ENCODE measurements around the gene ANKS1A. TPM values are rescaled to one million over a fixed set of nuclear protein-coding genes. Genes with fewer than 3 reads are reported as not detected.

Gene ANKS1A
- total and polyA plus RNA-seq, 2 experiments from 2014 or later = 12.1 to 31.9 TPM

GRCh38 chr6:35050757-35051330 is 161.8 kb downstream of the ANKS1A start:
- Histone ChIP-seq H3F3A (replicated peaks; ENCODE audit: low read depth) (no peaks in the 10 kb centered on the region), H3K4me2 (no peak overlapping the region), H3K79me2 (replicated peaks; ENCODE audit: insufficient read depth) (no peaks in the 10 kb centered on the region), H3K27ac (ENCODE audit: low read depth) (no peak overlapping the region), H2AFZ (no peak overlapping the region), H3K4me1 (ENCODE audit: insufficient read depth) (peaks cover 32% of the 10 kb centered on the region), H3K36me3 (ENCODE audit: insufficient read depth) (no peaks in the 10 kb centered on the region), H3K27me3 (ENCODE audit: insufficient read depth) (no peaks in the 10 kb centered on the region), H3K9me2 (ENCODE audit: insufficient read depth) (no peaks in the 10 kb centered on the region), H3K4me3 (no peak overlapping the region), H4K20me1 (replicated peaks; ENCODE audit: insufficient read depth) (no peaks in the 10 kb centered on the region)
- Mint-ChIP-seq H3K9me3 (no peaks in the 10 kb centered on the region), H3K27ac (no peak overlapping the region), H3K36me3 (ENCODE audit: low read depth) (peaks cover 7% of the 10 kb centered on the region; the same call in 2 of the 3 replicates), H3K27me3 (ENCODE audit: insufficient read depth, low read depth, poor library complexity) (peaks cover 4% of the 10 kb centered on the region), H3K4me1 (peaks cover 14% of the 10 kb centered on the region; the same call in 1 of the 3 replicates), H3K4me3 (no peak overlapping the region)
- DNase-seq (ENCODE audit: low spot score) (no peak), ATAC-seq (no peak)
- TF ChIP-seq CTCF (conservative IDR thresholded peaks at IDR 0.05; ENCODE audit: low read depth in 2 of 2) (no peak), JUNB (IDR thresholded peaks at IDR 0.05; ENCODE audit: unreplicated experiment) (no peak), ZNF114 (CRISPR knock-in tag; IDR thresholded peaks at IDR 0.05) (no peak), NANOG (IDR thresholded peaks at IDR 0.05; ENCODE audit: borderline replicate concordance) (no peak), POLR2AphosphoS5 (IDR thresholded peaks at IDR 0.05; ENCODE audit: low read depth) (no peak), EZH2 (IDR thresholded peaks at IDR 0.05; ENCODE audit: low read depth, unreplicated experiment) (no peak), CREB1 (CRISPR knock-in tag; IDR thresholded peaks at IDR 0.05; ENCODE audit: low read depth) (no peak), ZNF331 (CRISPR knock-in tag; IDR thresholded peaks at IDR 0.05; ENCODE audit: low read depth) (no peak), REST (IDR thresholded peaks at IDR 0.05; ENCODE audit: unreplicated experiment) (no peak), ETS1 (IDR thresholded peaks at IDR 0.05) (no peak)

Data from GM23338 (cell line).